Neural progenitor cell (in vitro differentiated cells): ENCODE results near the gene ELOVL2. TPM values are rescaled to one million over a fixed set of nuclear protein-coding genes. Genes with fewer than 3 reads are reported as not detected.

ENCODE experiments used
- DNase-seq: peaks from one replicate; pipeline ENCODE4 v3.0.0-alpha.2; 2016; ENCODE audit warnings: low spot score
- H2AFZ ChIP-seq: fragments of 200-600 bp; sonication (generic); replicated peaks from 2 replicates; pipeline ENCODE4 v1.6.1; 2016; ENCODE audit warnings: antibody characterized with exemption
- H3F3A ChIP-seq: fragments of 200-600 bp; sonication (generic); 2 replicates; pipeline ENCODE4 v1.6.1; 2016; ENCODE audit warnings: antibody characterized with exemption, low read depth
- H3K27ac ChIP-seq: fragments of 200-600 bp; sonication (generic); 2 replicates; pipeline ENCODE4 v1.5.1; 2016; ENCODE audit warnings: mild to moderate bottlenecking
- H3K27me3 ChIP-seq: fragments of 200-600 bp; sonication (generic); 2 replicates; pipeline ENCODE4 v1.6.1; 2016; ENCODE audit warnings: mild to moderate bottlenecking, moderate library complexity
- H3K36me3 ChIP-seq: fragments of 200-600 bp; sonication (generic); 2 replicates; pipeline ENCODE4 v1.5.1; 2016
- H3K4me1 ChIP-seq: fragments of 200-600 bp; sonication (generic); 2 replicates; pipeline ENCODE4 v1.6.1; 2016; ENCODE audit warnings: mixed run types
- H3K4me2 ChIP-seq: fragments of 200-600 bp; sonication (generic); 2 replicates; pipeline ENCODE4 v1.6.1; 2016
- H3K4me3 ChIP-seq: fragments of 200-600 bp; sonication (generic); 2 replicates; pipeline ENCODE4 v1.5.1; 2016
- H3K79me2 ChIP-seq: fragments of 200-600 bp; sonication (generic); 2 replicates; pipeline ENCODE4 v1.6.1; 2016; ENCODE audit warnings: low read depth
- H3K9ac ChIP-seq: fragments of 200-600 bp; sonication (generic); 2 replicates; pipeline ENCODE4 v1.6.1; 2016
- H3K9me3 ChIP-seq: fragments of 200-600 bp; sonication (generic); 2 replicates; pipeline ENCODE4 v1.5.1; 2016; ENCODE audit warnings: low read depth
- H4K20me1 ChIP-seq: fragments of 200-600 bp; sonication (generic); 2 replicates; pipeline ENCODE4 v1.6.1; 2016; ENCODE audit warnings: low read depth
- H3K27ac Mint-ChIP-seq: 3 replicates; pipeline ENCODE4 v1.8.0; 2021; ENCODE audit warnings: mixed read lengths
- H3K27me3 Mint-ChIP-seq: 2 replicates; pipeline ENCODE4 v1.8.0; 2022; ENCODE audit warnings: low read depth, mild to moderate bottlenecking, inconsistent platforms, moderate library complexity, mixed read lengths; ENCODE audit not compliant: insufficient read depth
- H3K36me3 Mint-ChIP-seq: 3 replicates; pipeline ENCODE4 v1.8.0; 2021; ENCODE audit warnings: mixed read lengths
- H3K4me1 Mint-ChIP-seq: 3 replicates; pipeline ENCODE4 v1.8.0; 2021; ENCODE audit warnings: mixed read lengths
- H3K4me3 Mint-ChIP-seq: 3 replicates; pipeline ENCODE4 v1.8.0; 2021; ENCODE audit warnings: mild to moderate bottlenecking, moderate library complexity, mixed read lengths
- H3K9me3 Mint-ChIP-seq: 3 replicates; pipeline ENCODE4 v1.8.0; 2020; ENCODE audit warnings: mixed read lengths
- EZH2 ChIP-seq: fragments of 200-600 bp; sonication (generic); IDR thresholded peaks from 2 replicates; pipeline ENCODE4 v1.6.1; 2017; ENCODE audit warnings: antibody characterized with exemption, mild to moderate bottlenecking, moderate library complexity
- EZH2phosphoT487 ChIP-seq: fragments of 200-600 bp; sonication (generic); IDR thresholded peaks from 2 replicates; pipeline ENCODE4 v1.6.1; 2017; ENCODE audit warnings: antibody characterized with exemption
- total RNA-seq: library from RNA; depleted of rRNA; stranded (reverse); fragments of >200 nt; gene quantifications from 2 replicates; pipeline ENCODE4 v1.2.3, GENCODE V29; 2015; ENCODE audit warnings: low replicate concordance
- TF ChIP-seq, protein P1 (sequence below): fragments of 200-600 bp; sonication (generic); IDR thresholded peaks from 2 replicates; pipeline ENCODE4 v1.5.1; 2017; ENCODE audit warnings: antibody characterized with exemption, mild to moderate bottlenecking

ELOVL2 gene
- total RNA-seq, 1 donor from 2014 or later, result 9.1 TPM

DNA sequence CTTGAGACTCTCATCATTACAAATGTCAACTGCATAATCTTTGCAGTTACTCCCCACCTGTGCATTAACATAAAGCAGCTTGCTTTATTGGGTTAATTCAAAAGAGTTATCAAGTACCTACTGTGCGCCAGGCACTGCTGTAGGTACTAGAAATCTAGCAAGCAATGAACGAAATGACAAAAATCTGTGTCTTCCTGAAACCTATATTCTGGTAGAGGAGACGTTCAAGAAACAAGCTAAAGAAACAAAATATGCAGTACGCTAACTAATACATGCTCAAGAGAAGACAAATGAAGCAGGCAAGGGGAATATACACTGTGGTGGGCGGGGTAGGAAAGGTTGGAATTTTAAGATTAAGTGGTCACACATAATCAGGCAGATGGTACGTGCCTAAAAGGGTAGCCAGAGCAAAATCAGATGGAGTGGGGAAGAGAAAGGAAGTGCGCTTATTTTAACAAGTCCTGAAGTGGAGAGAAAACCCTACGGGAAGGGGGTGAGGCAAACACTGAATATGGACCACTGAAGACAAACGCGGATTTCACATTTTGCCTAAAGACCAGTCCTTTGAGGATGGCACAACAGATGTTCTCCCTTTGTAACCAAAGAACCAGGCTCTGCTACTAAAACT, 1.2 kb downstream of the ELOVL2 start:
- H3K36me3 ChIP-seq, result no peaks in the 10 kb centered on the region
- peak overlapping the region; percentile 88 for H2AFZ ChIP-seq
- Mint-ChIP-seq H3K27me3 (peaks cover 13% of the 10 kb centered on the region), H3K27ac (peak overlapping the region; percentile 77), H3K36me3 (peaks cover 1% of the 10 kb centered on the region), H3K4me3 (peak overlapping the region; percentile 95), H3K9me3 (peaks cover 21% of the 10 kb centered on the region), H3K4me1 (peaks cover 23% of the 10 kb centered on the region)
- no peak overlapping the region for H3K9ac ChIP-seq
- H3K4me2 ChIP-seq, result peak overlapping the region; percentile 92
- H3K9me3 ChIP-seq, result no peaks in the 10 kb centered on the region
- H4K20me1 ChIP-seq, result no peaks in the 10 kb centered on the region
- H3K4me1 ChIP-seq, result peaks cover 14% of the 10 kb centered on the region
- TF ChIP-seq, protein P1, sequence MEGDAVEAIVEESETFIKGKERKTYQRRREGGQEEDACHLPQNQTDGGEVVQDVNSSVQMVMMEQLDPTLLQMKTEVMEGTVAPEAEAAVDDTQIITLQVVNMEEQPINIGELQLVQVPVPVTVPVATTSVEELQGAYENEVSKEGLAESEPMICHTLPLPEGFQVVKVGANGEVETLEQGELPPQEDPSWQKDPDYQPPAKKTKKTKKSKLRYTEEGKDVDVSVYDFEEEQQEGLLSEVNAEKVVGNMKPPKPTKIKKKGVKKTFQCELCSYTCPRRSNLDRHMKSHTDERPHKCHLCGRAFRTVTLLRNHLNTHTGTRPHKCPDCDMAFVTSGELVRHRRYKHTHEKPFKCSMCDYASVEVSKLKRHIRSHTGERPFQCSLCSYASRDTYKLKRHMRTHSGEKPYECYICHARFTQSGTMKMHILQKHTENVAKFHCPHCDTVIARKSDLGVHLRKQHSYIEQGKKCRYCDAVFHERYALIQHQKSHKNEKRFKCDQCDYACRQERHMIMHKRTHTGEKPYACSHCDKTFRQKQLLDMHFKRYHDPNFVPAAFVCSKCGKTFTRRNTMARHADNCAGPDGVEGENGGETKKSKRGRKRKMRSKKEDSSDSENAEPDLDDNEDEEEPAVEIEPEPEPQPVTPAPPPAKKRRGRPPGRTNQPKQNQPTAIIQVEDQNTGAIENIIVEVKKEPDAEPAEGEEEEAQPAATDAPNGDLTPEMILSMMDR, result no peak
- TF ChIP-seq EZH2 (no peak), EZH2phosphoT487 (no peak)
- DNase-seq, result no peak
- H3K4me3 ChIP-seq, result peak overlapping the region; percentile 79
- H3K27ac ChIP-seq, result no peak overlapping the region
- H3K27me3 ChIP-seq, result peaks cover 90% of the 10 kb centered on the region
- H3F3A ChIP-seq, result peaks cover 21% of the 10 kb centered on the region
- no peaks in the 10 kb centered on the region for H3K79me2 ChIP-seq

- Histone ChIP-seq H3K4me1 (peaks cover 15% of the 10 kb centered on the region), H4K20me1 (no peaks in the 10 kb centered on the region), H3K9ac (no peak overlapping the region), H3K9me3 (no peaks in the 10 kb centered on the region), H3K4me2 (peak overlapping the region; percentile 92), H3K27ac (no peak overlapping the region), H3K27me3 (peaks cover 86% of the 10 kb centered on the region), H3F3A (peaks cover 21% of the 10 kb centered on the region), H3K4me3 (no peak overlapping the region), H3K36me3 (no peaks in the 10 kb centered on the region), H2AFZ (no peak overlapping the region), H3K79me2 (no peaks in the 10 kb centered on the region)
- Mint-ChIP-seq H3K4me1 (peaks cover 26% of the 10 kb centered on the region), H3K27me3 (peaks cover 13% of the 10 kb centered on the region), H3K4me3 (peak overlapping the region; percentile 95), H3K9me3 (peaks cover 21% of the 10 kb centered on the region), H3K36me3 (peaks cover 1% of the 10 kb centered on the region), H3K27ac (no peak overlapping the region)
- peak; percentile 24 for DNase-seq
- TF ChIP-seq, protein P1, result no peak
- TF ChIP-seq EZH2phosphoT487 (no peak), EZH2 (no peak)
Measured at GRCh38 chr6:11042025-11042749, 1.9 kb downstream of the ELOVL2 start.

- TF ChIP-seq, protein P1, result no peak
- TF ChIP-seq EZH2, result no peak
- no peak for TF ChIP-seq EZH2phosphoT487
- Histone ChIP-seq H3K4me2 (no peak overlapping the region), H3K4me1 (peaks cover 30% of the 10 kb centered on the region), H4K20me1 (no peaks in the 10 kb centered on the region), H3K4me3 (no peak overlapping the region), H3K27ac (no peak overlapping the region), H3K36me3 (no peaks in the 10 kb centered on the region), H3F3A (peaks cover 21% of the 10 kb centered on the region), H3K79me2 (no peaks in the 10 kb centered on the region), H3K9ac (no peak overlapping the region), H3K27me3 (peaks cover 65% of the 10 kb centered on the region), H2AFZ (no peak overlapping the region), H3K9me3 (no peaks in the 10 kb centered on the region)
- H3K36me3 Mint-ChIP-seq, result peaks cover 1% of the 10 kb centered on the region
- DNase-seq, result no peak
- H3K27ac Mint-ChIP-seq, result no peak overlapping the region
- H3K9me3 Mint-ChIP-seq, result peaks cover 11% of the 10 kb centered on the region
- H3K4me3 Mint-ChIP-seq, result no peak overlapping the region
- peaks cover 44% of the 10 kb centered on the region for H3K4me1 Mint-ChIP-seq
- H3K27me3 Mint-ChIP-seq, result peaks cover 13% of the 10 kb centered on the region
Measured at GRCh38 chr6:11040134-11040533, 4.0 kb downstream of the ELOVL2 start.
